ENCODE results near the gene LYST.

LYST gene

DNA sequence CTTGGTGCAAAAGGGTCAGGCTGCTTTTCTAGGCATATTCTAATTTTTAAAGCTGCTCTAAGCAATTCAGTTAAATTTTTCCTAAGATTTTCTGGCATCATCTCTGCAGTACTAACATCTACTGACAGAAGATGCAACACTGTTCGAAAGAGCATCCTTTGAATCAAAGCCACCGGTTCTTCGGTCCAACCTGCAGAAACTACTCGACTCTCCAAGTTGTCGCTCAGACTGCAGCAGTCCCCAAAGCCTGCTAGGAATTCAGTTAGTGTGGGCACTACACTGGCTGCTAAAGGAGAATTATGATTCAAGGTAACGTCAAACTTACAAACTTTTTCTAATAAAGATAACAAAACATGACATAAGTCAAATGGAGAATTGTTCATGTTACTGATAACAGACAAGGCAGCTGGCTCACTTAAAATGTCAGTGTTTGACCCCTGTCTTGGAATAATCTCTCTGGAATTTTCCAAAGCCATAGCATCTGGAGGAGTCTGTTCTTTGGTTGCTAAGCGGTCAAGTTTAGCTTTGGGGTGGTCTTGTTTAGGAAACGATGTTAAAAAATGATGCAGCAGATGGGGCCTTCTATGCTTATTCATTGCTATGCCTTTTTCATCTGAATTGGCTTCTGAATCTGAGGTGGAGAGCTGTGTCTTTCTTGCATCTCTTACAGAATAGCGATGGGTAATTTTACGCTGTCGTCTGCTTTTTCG, 56.9 kb downstream of the LYST start:
- Histone ChIP-seq H3K79me1 (replicated peaks; ENCODE audit: low read length, poor library complexity, severe bottlenecking) (no peaks in the 10 kb centered on the region), H3K4ac (ENCODE audit: low read depth in 1 of 2, low read length in 2 of 2) (no peak overlapping the region), H3K27me3 (ENCODE audit: control insufficient read depth in 1 of 2, insufficient read depth in 1 of 2, low read length in 2 of 2) (no peaks in the 10 kb centered on the region), H3K23ac (ENCODE audit: low read length in 2 of 2) (no peak overlapping the region), H2AK5ac (ENCODE audit: low read length, severe bottlenecking) (no peak overlapping the region), H2BK5ac (ENCODE audit: low read depth, low read length, poor library complexity, severe bottlenecking) (no peak overlapping the region), H2BK12ac (ENCODE audit: low read length in 2 of 2) (no peak overlapping the region), H3K14ac (ENCODE audit: low read length in 2 of 2) (no peak overlapping the region), H3K4me3 (ENCODE audit: insufficient read depth in 1 of 2, low read depth in 1 of 2, low read length in 2 of 2) (no peak overlapping the region), H4K91ac (ENCODE audit: low read length) (no peak overlapping the region), H3K9ac (ENCODE audit: low read length) (no peak overlapping the region), H3K4me2 (ENCODE audit: low read length, poor library complexity, severe bottlenecking) (no peak overlapping the region), H2BK15ac (ENCODE audit: low read depth, poor library complexity, severe bottlenecking) (no peak overlapping the region), H3K18ac (ENCODE audit: low read depth in 1 of 2, low read length in 2 of 2) (no peak overlapping the region), H3K9me3 (ENCODE audit: control insufficient read depth, low read length) (no peaks in the 10 kb centered on the region), H3K4me1 (ENCODE audit: control insufficient read depth, insufficient read depth, low read depth, low read length) (no peaks in the 10 kb centered on the region), H2BK120ac (ENCODE audit: low read depth, low read length) (no peak overlapping the region), H2AFZ (ENCODE audit: low read depth, low read length) (no peak overlapping the region), H3K36me3 (ENCODE audit: control insufficient read depth in 1 of 2, insufficient read depth in 2 of 2, low read depth in 1 of 2, low read length in 2 of 2) (peaks cover 0 to 59% of the 10 kb centered on the region in 2 experiments), H4K8ac (ENCODE audit: low read length) (no peak overlapping the region), H3K27ac (ENCODE audit: low read length, poor library complexity, severe bottlenecking) (no peak overlapping the region)
- peak; percentile 18 for DNase-seq
- 87% methylated on average over 10 of the region's 12 CpGs for WGBS

GRCh38 chr1:235808223-235808622, 58.5 kb downstream of the LYST start:
- Histone ChIP-seq H3K23ac (ENCODE audit: low read length in 2 of 2) (no peak overlapping the region), H3K4ac (ENCODE audit: low read depth in 1 of 2, low read length in 2 of 2) (no peak overlapping the region), H2BK5ac (ENCODE audit: low read depth, low read length, poor library complexity, severe bottlenecking) (no peak overlapping the region), H4K8ac (ENCODE audit: low read length) (no peak overlapping the region), H3K4me2 (ENCODE audit: low read length, poor library complexity, severe bottlenecking) (no peak overlapping the region), H2BK15ac (ENCODE audit: low read depth, poor library complexity, severe bottlenecking) (no peak overlapping the region), H2AFZ (ENCODE audit: low read depth, low read length) (no peak overlapping the region), H3K4me3 (ENCODE audit: insufficient read depth in 1 of 2, low read depth in 1 of 2, low read length in 2 of 2) (no peak overlapping the region), H2BK120ac (ENCODE audit: low read depth, low read length) (no peak overlapping the region), H2AK5ac (ENCODE audit: low read length, severe bottlenecking) (no peak overlapping the region), H2BK12ac (ENCODE audit: low read length in 2 of 2) (no peak overlapping the region), H3K36me3 (ENCODE audit: control insufficient read depth in 1 of 2, insufficient read depth in 2 of 2, low read depth in 1 of 2, low read length in 2 of 2) (peaks cover 0 to 65% of the 10 kb centered on the region in 2 experiments), H3K27me3 (ENCODE audit: control insufficient read depth in 1 of 2, insufficient read depth in 1 of 2, low read length in 2 of 2) (no peaks in the 10 kb centered on the region), H3K9ac (ENCODE audit: low read length) (no peak overlapping the region), H3K14ac (ENCODE audit: low read length in 2 of 2) (no peak overlapping the region), H3K79me1 (replicated peaks; ENCODE audit: low read length, poor library complexity, severe bottlenecking) (no peaks in the 10 kb centered on the region), H4K91ac (ENCODE audit: low read length) (no peak overlapping the region), H3K18ac (ENCODE audit: low read depth in 1 of 2, low read length in 2 of 2) (no peak overlapping the region), H3K27ac (ENCODE audit: low read length, poor library complexity, severe bottlenecking) (no peak overlapping the region), H3K9me3 (ENCODE audit: control insufficient read depth, low read length) (no peaks in the 10 kb centered on the region), H3K4me1 (ENCODE audit: control insufficient read depth, insufficient read depth, low read depth, low read length) (no peaks in the 10 kb centered on the region)
- WGBS, result 93% methylated on average over 5 of the region's 6 CpGs
- no peak for DNase-seq

DNA sequence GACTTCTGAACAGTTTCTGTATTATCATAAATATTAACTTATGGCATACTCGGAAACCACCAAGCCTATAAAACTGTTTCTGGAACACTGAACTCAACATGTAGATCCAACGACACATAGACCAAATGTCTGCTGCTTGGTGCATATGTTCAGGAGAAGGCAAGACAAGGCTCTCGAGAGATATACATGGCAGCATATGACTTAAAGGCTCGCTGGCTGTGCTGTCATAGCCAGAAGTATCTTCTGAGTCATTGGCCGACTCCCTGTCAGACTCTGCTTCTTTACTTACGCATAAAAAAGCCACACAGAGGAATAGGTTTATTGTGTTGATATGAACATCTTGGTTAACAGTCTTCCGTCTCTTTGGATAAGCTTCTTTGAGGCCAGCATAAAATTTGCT, 60.6 kb downstream of the LYST start:
- Histone ChIP-seq H2BK120ac (ENCODE audit: low read depth, low read length) (no peak overlapping the region), H3K23ac (ENCODE audit: low read length in 2 of 2) (no peak overlapping the region), H2AK5ac (ENCODE audit: low read length, severe bottlenecking) (no peak overlapping the region), H3K4ac (ENCODE audit: low read depth in 1 of 2, low read length in 2 of 2) (no peak overlapping the region), H3K36me3 (ENCODE audit: control insufficient read depth in 1 of 2, insufficient read depth in 2 of 2, low read depth in 1 of 2, low read length in 2 of 2) (peaks cover 0 to 63% of the 10 kb centered on the region in 2 experiments), H2BK5ac (ENCODE audit: low read depth, low read length, poor library complexity, severe bottlenecking) (no peak overlapping the region), H2AFZ (ENCODE audit: low read depth, low read length) (no peak overlapping the region), H3K18ac (ENCODE audit: low read depth in 1 of 2, low read length in 2 of 2) (no peak overlapping the region), H3K4me3 (ENCODE audit: insufficient read depth in 1 of 2, low read depth in 1 of 2, low read length in 2 of 2) (no peak overlapping the region), H2BK12ac (ENCODE audit: low read length in 2 of 2) (no peak overlapping the region), H3K27me3 (ENCODE audit: control insufficient read depth in 1 of 2, insufficient read depth in 1 of 2, low read length in 2 of 2) (no peaks in the 10 kb centered on the region), H3K27ac (ENCODE audit: low read length, poor library complexity, severe bottlenecking) (no peak overlapping the region), H4K8ac (ENCODE audit: low read length) (no peak overlapping the region), H4K91ac (ENCODE audit: low read length) (no peak overlapping the region), H3K9ac (ENCODE audit: low read length) (no peak overlapping the region), H3K4me1 (ENCODE audit: control insufficient read depth, insufficient read depth, low read depth, low read length) (no peaks in the 10 kb centered on the region), H2BK15ac (ENCODE audit: low read depth, poor library complexity, severe bottlenecking) (no peak overlapping the region), H3K9me3 (ENCODE audit: control insufficient read depth, low read length) (no peaks in the 10 kb centered on the region), H3K79me1 (replicated peaks; ENCODE audit: low read length, poor library complexity, severe bottlenecking) (no peaks in the 10 kb centered on the region), H3K14ac (ENCODE audit: low read length in 2 of 2) (no peak overlapping the region), H3K4me2 (ENCODE audit: low read length, poor library complexity, severe bottlenecking) (no peak overlapping the region)
- WGBS, result 97% methylated on average over 7 of the region's 7 CpGs
- no peak for DNase-seq

GRCh38 chr1:235802573-235803346, 63.9 kb downstream of the LYST start:
- no peak overlapping the region for H2AK5ac ChIP-seq (ENCODE audit: low read length, severe bottlenecking)
- no peaks in the 10 kb centered on the region for H3K4me1 ChIP-seq (ENCODE audit: control insufficient read depth, insufficient read depth, low read depth, low read length)
- no peaks in the 10 kb centered on the region for H3K27me3 ChIP-seq (ENCODE audit: control insufficient read depth in 1 of 2, insufficient read depth in 1 of 2, low read length in 2 of 2)
- H3K4me3 ChIP-seq (ENCODE audit: insufficient read depth in 1 of 2, low read depth in 1 of 2, low read length in 2 of 2), result no peak overlapping the region
- H3K9me3 ChIP-seq (ENCODE audit: control insufficient read depth, low read length), result no peaks in the 10 kb centered on the region
- no peak overlapping the region for H3K4me2 ChIP-seq (ENCODE audit: low read length, poor library complexity, severe bottlenecking)
- H3K23ac ChIP-seq (ENCODE audit: low read length in 2 of 2), result no peak overlapping the region
- no peak overlapping the region for H3K27ac ChIP-seq (ENCODE audit: low read length, poor library complexity, severe bottlenecking)
- H3K79me1 ChIP-seq (replicated peaks; ENCODE audit: low read length, poor library complexity, severe bottlenecking), result no peaks in the 10 kb centered on the region
- H3K9ac ChIP-seq (ENCODE audit: low read length), result no peak overlapping the region
- no peak overlapping the region for H2BK120ac ChIP-seq (ENCODE audit: low read depth, low read length)
- no peak overlapping the region for H3K18ac ChIP-seq (ENCODE audit: low read depth in 1 of 2, low read length in 2 of 2)
- H4K91ac ChIP-seq (ENCODE audit: low read length), result no peak overlapping the region
- H4K8ac ChIP-seq (ENCODE audit: low read length), result no peak overlapping the region
- no peak overlapping the region for H2BK5ac ChIP-seq (ENCODE audit: low read depth, low read length, poor library complexity, severe bottlenecking)
- H2BK15ac ChIP-seq (ENCODE audit: low read depth, poor library complexity, severe bottlenecking), result no peak overlapping the region
- DNase-seq, result no peak
- H2BK12ac ChIP-seq (ENCODE audit: low read length in 2 of 2), result no peak overlapping the region
- H3K4ac ChIP-seq (ENCODE audit: low read depth in 1 of 2, low read length in 2 of 2), result no peak overlapping the region
- H2AFZ ChIP-seq (ENCODE audit: low read depth, low read length), result no peak overlapping the region
- H3K36me3 ChIP-seq (ENCODE audit: control insufficient read depth in 1 of 2, insufficient read depth in 2 of 2, low read depth in 1 of 2, low read length in 2 of 2), result peaks cover 0 to 63% of the 10 kb centered on the region in 2 experiments
- H3K14ac ChIP-seq (ENCODE audit: low read length in 2 of 2), result no peak overlapping the region
- WGBS, result 100% methylated on average over 2 of the region's 4 CpGs

Data from mesenchymal stem cell (in vitro differentiated cells and primary cell).